Measurements from ENCODE around the gene TRIP12.
"Not testable (repeated sequence)": the region's sequence is repeated elsewhere in the genome, so short reads cannot be mapped to it uniquely, and the experiment has no call there.

TRIP12 gene

DNA sequence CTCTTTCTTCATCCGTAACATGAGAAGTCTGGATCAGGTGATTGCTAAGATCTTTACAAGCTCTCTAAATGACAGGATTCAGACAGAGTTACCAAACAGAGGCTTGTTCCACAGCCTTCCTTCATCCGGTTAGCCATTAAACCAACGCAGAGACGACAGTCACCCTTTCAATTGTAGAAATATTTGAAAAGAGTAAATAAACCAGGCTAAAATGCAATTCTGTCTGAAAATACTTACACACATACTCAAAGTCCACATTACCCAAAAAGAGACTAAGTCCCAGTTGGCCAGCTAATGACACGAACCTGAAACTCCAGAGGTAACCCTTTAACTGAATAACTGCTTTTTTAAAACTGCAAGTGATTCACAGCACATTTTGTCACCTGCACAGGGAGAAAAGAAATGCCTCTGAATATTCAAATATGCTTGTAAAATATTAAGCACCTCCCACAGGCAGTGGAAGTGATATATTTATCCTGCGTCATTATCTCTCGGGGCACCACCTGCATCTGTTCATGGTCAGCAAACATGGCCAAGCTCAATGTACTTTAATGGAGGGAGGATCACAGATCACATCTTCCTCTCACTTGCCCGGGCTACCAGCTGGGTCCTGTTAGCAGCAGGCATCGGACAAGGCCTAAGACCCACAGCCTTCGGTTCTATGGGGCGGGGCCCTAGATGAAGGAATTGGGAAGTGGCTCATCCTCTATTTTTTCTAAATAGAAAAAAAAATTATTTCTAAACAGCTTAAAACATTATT, 168.7 kb downstream of the TRIP12 start:
- TF ChIP-seq, protein P1, sequence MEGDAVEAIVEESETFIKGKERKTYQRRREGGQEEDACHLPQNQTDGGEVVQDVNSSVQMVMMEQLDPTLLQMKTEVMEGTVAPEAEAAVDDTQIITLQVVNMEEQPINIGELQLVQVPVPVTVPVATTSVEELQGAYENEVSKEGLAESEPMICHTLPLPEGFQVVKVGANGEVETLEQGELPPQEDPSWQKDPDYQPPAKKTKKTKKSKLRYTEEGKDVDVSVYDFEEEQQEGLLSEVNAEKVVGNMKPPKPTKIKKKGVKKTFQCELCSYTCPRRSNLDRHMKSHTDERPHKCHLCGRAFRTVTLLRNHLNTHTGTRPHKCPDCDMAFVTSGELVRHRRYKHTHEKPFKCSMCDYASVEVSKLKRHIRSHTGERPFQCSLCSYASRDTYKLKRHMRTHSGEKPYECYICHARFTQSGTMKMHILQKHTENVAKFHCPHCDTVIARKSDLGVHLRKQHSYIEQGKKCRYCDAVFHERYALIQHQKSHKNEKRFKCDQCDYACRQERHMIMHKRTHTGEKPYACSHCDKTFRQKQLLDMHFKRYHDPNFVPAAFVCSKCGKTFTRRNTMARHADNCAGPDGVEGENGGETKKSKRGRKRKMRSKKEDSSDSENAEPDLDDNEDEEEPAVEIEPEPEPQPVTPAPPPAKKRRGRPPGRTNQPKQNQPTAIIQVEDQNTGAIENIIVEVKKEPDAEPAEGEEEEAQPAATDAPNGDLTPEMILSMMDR (conservative IDR thresholded peaks at IDR 0.05) = no peak
- no peak overlapping the region for H3K27ac ChIP-seq

DNA sequence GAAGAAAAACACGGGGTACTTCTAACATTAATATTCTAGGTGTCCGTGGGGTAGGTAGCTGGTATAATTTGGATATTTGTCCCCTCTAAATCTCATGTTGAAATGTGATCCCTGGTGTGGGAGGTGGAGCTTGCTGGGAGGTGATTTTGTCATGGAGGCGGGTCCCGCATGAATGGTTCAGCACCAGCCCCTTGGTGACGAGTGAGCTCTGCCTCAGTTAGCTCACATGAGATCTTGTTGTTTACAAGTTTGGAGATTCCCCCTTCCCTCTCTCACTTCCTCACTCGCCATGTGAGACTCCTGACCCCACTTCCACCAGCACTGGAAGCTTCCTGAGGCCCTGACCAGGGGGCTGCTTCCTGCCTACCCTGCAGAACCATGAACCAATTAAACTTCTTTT, 172.0 kb downstream of the TRIP12 start:
- no peak overlapping the region for H3K27ac ChIP-seq

DNA sequence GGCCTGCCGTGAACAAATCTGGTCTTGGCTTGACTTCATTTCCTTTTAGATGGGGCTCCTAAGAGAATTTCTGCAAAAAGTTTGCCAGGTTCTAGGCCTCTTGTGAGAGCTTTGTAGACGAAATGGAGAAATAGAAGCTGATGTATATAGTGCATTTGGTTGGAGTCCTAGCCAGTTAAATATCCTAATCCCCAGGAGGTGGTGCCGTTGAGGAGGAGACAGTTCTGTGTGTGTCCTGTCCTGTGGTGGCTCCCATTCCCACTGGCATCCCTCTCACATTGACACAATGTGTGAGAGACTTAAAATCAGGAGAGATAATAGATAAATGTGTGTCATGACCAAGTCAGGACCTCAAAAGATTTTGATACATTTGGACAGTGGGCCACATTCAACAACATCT, 172.9 kb downstream of the TRIP12 start:
- H3K27ac ChIP-seq = no peak overlapping the region
- TF ChIP-seq, protein P1 (conservative IDR thresholded peaks at IDR 0.05) = no peak

More for the DNA sequence above, 172.0 kb downstream of the TRIP12 start:
- TF ChIP-seq, protein P1 (conservative IDR thresholded peaks at IDR 0.05) = no peak

DNA sequence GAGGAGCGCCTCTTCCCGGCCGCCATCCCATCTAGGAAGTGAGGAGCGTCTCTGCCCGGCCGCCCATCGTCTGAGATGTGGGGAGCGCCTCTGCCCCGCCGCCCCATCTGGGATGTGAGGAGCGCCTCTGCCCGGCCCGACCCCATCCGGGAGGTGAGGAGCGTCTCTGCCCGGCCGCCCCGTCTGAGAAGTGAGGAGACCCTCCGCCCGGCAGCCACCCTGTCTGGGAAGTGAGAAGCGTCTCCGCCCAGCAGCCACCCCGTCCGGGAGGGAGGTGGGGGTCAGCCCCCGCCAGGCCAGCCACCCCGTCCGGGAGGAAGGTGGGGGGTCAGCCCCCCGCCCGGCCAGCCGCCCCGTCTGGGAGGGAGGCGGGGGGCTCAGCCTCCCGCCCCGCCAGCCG, 179.1 kb downstream of the TRIP12 start:
- not testable (repeated sequence) for H3K27ac ChIP-seq

DNA sequence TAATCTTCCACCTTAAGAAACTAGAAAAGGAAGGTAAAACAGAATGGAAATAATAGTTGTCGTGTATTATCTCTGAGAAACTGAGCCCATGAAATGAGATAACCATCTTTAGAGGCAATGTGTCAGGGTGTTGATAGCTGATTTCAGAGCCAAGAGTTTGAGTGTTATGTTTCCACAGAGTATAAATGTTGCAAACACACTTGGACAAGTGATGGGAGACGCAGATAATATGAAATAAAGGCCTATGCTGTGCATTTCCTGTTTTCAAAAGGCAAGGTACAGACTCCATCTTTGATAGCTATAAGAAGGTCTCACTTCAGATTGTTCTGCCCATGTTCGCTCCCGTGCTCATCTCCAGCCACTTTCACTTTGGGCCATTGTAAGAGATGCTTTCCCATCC, 181.5 kb downstream of the TRIP12 start:
- no peak overlapping the region for H3K27ac ChIP-seq
- TF ChIP-seq, protein P1 (conservative IDR thresholded peaks at IDR 0.05) = no peak

DNA sequence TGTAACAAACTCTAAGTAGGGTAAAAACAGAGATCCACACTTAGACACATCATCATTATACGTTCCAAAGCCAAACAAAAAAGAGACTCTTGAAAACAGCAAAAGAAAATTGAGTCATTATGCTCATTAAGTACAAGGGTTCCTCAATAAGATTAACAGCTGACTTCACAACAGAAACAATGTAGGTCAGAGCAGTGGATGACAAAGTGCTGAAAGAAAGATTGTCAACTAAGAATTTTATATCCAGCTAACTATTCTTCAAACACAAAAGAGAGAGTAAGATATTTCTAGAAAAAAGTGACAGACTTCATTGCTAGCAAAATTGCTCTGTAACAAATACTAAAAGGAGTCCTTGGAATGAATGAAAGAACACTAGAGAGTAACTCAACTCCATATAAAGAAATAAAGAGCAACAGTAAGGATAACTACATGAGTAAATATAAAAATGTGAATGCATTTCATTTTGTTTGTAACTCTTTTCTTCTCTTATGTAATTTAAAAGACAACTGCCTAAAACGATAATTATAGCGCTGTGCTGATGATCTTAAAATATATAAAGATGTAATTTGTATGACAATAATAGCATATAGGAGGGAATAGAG, 183.7 kb downstream of the TRIP12 start:
- TF ChIP-seq, protein P1 (conservative IDR thresholded peaks at IDR 0.05) = no peak
- H3K27ac ChIP-seq = no peak overlapping the region

DNA sequence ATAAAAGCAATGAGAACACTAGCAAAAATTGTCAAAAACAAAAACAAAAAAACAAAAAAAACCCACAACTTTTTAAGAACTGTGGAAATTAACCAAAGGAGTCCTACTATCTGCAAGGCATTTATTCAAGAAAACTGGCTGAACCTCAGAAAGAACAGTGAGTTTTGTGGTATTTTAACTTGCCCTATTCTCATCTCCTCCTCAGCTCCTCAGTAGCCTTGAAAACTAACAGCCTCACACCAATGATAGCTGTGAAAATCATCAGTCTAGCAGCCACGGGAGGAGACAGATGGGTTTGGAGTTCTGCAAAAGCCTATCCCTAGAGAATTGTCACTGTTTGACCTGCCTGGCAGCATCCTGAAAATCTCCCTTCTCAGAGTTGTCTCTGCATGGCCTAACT, 187.4 kb downstream of the TRIP12 start:
- no peak overlapping the region for H3K27ac ChIP-seq
- TF ChIP-seq, protein P1 (conservative IDR thresholded peaks at IDR 0.05) = no peak

DNA sequence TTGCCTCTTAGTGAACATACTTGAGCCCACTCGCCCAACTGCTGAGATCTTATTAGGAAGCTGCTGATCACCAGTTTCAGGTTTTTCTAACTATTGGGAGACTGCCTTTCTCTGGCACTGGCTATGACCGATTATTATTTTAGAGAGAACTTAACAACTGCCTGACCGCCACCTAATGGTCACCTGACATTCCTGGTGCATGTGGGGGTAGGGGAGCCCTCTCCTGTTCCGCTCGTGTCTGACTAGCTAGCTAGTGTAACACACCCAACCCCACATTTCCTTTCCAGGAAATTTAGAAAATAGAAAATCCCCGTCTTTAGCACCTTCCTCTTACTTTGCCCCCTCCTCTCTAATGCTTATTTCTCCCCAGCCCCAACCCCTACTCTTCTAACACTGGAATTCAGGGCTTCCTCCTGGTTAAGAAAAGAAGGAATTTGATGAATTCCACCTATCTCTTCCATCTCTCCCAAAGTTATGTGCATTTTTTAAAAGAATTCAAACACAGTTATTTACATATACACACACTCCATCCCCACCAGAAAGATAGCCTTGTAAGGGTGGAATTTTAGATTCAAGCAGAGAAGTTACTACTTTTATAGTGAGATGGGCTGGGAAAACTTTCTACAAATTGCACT, 188.1 kb downstream of the TRIP12 start:
- H3K27ac ChIP-seq = no peak overlapping the region

More for the DNA sequence above, 188.1 kb downstream of the TRIP12 start:
- TF ChIP-seq, protein P1 (conservative IDR thresholded peaks at IDR 0.05) = no peak

Measured in VCaP (cell line).